HepG2 (cell line): ENCODE data around the gene GBGT1. TPM values are rescaled to one million over a fixed set of nuclear protein-coding genes. Genes with fewer than 3 reads are reported as not detected.

Experiments used
- DMAP1 ChIP-seq: IDR thresholded peaks from 2 replicates; pipeline ENCODE4 v1.6.1; 2016
- FOXA3 ChIP-seq: IDR thresholded peaks from 2 replicates; pipeline ENCODE4 v1.6.1; 2016; ENCODE audit warnings: missing genetic modification reagents, missing compliant biosample characterization
- GZF1 ChIP-seq: sonication (generic); formaldehyde crosslinking; IDR thresholded peaks from 2 replicates; pipeline ENCODE4 v1.5.1; 2020; ENCODE audit warnings: mild to moderate bottlenecking, missing genetic modification reagents
- IKZF4 ChIP-seq: sonication (generic); formaldehyde crosslinking; IDR thresholded peaks from 2 replicates; pipeline ENCODE4 v1.5.1; 2020; ENCODE audit warnings: borderline replicate concordance, mild to moderate bottlenecking, low read depth, missing genetic modification reagents; ENCODE audit errors: not compliant biosample characterization
- NONO ChIP-seq, 2 experiments: fragments of 450-650 bp in 1 of 2; sonication (generic) in 1 of 2; formaldehyde crosslinking in 1 of 2; IDR thresholded peaks in 1 of 2; conservative IDR thresholded peaks in 1 of 2; 2 replicates each; pipeline versions ENCODE4 v1.6.1 to v1.8.0; 2017 to 2022; ENCODE audit warnings: mild to moderate bottlenecking in 1 of 2, missing genetic modification reagents in 1 of 2, moderate library complexity in 1 of 2
- NRL ChIP-seq: sonication (generic); formaldehyde crosslinking; IDR thresholded peaks from 2 replicates; pipeline ENCODE4 v1.5.0; 2020; ENCODE audit warnings: missing genetic modification reagents, mild to moderate bottlenecking, moderate library complexity, borderline replicate concordance
- SALL2 ChIP-seq: sonication (generic); formaldehyde crosslinking; IDR thresholded peaks from 2 replicates; pipeline ENCODE4 v1.8.1; 2023; ENCODE audit warnings: mild to moderate bottlenecking, missing genetic modification reagents, inconsistent platforms
- YEATS2 ChIP-seq: sonication (generic); formaldehyde crosslinking; IDR thresholded peaks from 2 replicates; pipeline ENCODE4 v1.4.0; 2020; ENCODE audit warnings: missing genetic modification reagents, borderline replicate concordance
- ZNF121 ChIP-seq: sonication (generic); formaldehyde crosslinking; IDR thresholded peaks from 2 replicates; pipeline ENCODE4 v1.5.0; 2020; ENCODE audit warnings: mild to moderate bottlenecking, missing genetic modification reagents
- ZNF263 ChIP-seq: sonication (generic); formaldehyde crosslinking; IDR thresholded peaks from 2 replicates; pipeline ENCODE4 v1.4.0; 2020; ENCODE audit warnings: missing genetic modification reagents
- ZNF331 ChIP-seq: sonication (generic); formaldehyde crosslinking; IDR thresholded peaks from 2 replicates; pipeline ENCODE4 v1.4.0; 2020; ENCODE audit warnings: missing genetic modification reagents
- ZNF513 ChIP-seq: sonication (generic); formaldehyde crosslinking; conservative IDR thresholded peaks from 2 replicates; pipeline ENCODE4 v1.5.0; 2020; ENCODE audit warnings: missing genetic modification reagents
- ZNF550 ChIP-seq: sonication (generic); formaldehyde crosslinking; IDR thresholded peaks from 2 replicates; pipeline ENCODE4 v1.4.0; 2020; ENCODE audit warnings: mild to moderate bottlenecking, missing genetic modification reagents, borderline replicate concordance
- ZNF605 ChIP-seq: sonication (generic); formaldehyde crosslinking; IDR thresholded peaks from 2 replicates; pipeline ENCODE4 v1.8.0; 2022; ENCODE audit warnings: mild to moderate bottlenecking, missing genetic modification reagents
- ZNF747 ChIP-seq: sonication (generic); formaldehyde crosslinking; IDR thresholded peaks from 2 replicates; pipeline ENCODE4 v1.8.1; 2023; ENCODE audit warnings: missing genetic modification reagents, mild to moderate bottlenecking, borderline replicate concordance
- ZNF781 ChIP-seq: sonication (generic); formaldehyde crosslinking; IDR thresholded peaks from 2 replicates; pipeline ENCODE4 v1.5.1; 2020; ENCODE audit warnings: borderline replicate concordance, mild to moderate bottlenecking, missing genetic modification reagents; ENCODE audit errors: not compliant biosample characterization
- polyA plus RNA-seq, 8 experiments: library from polyadenylated mRNA; depleted of rRNA in 3 of 8; stranded (reverse) in 7 of 8; unstranded in 1 of 8; fragments of >200 nt; fragmentation: Illumina TruSeq in 4 of 8; extraction: Trizol in 4 of 8; gene quantifications; 2 replicates each; pipeline versions ENCODE4 v1.2.1 to v1.2.3, GENCODE V29; 2011 to 2016; ENCODE audit warnings: low read depth in 4 of 8, missing spikeins in 1 of 8, mixed read lengths in 1 of 8; ENCODE audit not compliant: insufficient read depth in 1 of 8
- total RNA-seq, 5 experiments: library from RNA; depleted of rRNA; stranded (reverse); fragments of >200 nt; fragmentation: Illumina TruSeq; extraction: Trizol; gene quantifications; 2 replicates each; pipeline ENCODE4 v1.2.3, GENCODE V29; 2016; ENCODE audit warnings: low read depth in 1 of 5
- TF ChIP-seq, protein P1 (sequence below): sonication (generic); formaldehyde crosslinking; IDR thresholded peaks from 2 replicates; pipeline ENCODE4 v1.4.0; 2020; ENCODE audit warnings: missing genetic modification reagents, borderline replicate concordance
- TF ChIP-seq, protein P2 (sequence below), 2 experiments: sonication (generic) in 1 of 2; formaldehyde crosslinking in 1 of 2; IDR thresholded peaks; 2 replicates each; pipeline versions ENCODE4 v1.5.1 to v1.6.1; 2011 to 2020; ENCODE audit warnings: borderline replicate concordance in 1 of 2, low read depth in 1 of 2, low read length in 1 of 2, mild to moderate bottlenecking in 1 of 2, missing genetic modification reagents in 1 of 2, moderate library complexity in 1 of 2

Gene GBGT1
- total and polyA plus RNA-seq, 2 of the 13 experiments (the other 11 are each of a cell fraction or from before 2014, with no cell fraction given) = not detected

GRCh38 chr9:133144142-133144903, 19.4 kb downstream of the GBGT1 start (continued):
- TF ChIP-seq ZNF121 (CRISPR knock-in tag) = peak; percentile 48; the same call in 1 of the 2 replicates
- TF ChIP-seq ZNF550 = no peak
- peak; percentile 85 for TF ChIP-seq FOXA3 (CRISPR knock-in tag)
- TF ChIP-seq ZNF605 = peak; percentile 74; the same call in 1 of the 2 replicates
- peak; percentile 53; the same call in 1 of the 2 replicates for TF ChIP-seq GZF1 (CRISPR knock-in tag)
- TF ChIP-seq, protein P1, sequence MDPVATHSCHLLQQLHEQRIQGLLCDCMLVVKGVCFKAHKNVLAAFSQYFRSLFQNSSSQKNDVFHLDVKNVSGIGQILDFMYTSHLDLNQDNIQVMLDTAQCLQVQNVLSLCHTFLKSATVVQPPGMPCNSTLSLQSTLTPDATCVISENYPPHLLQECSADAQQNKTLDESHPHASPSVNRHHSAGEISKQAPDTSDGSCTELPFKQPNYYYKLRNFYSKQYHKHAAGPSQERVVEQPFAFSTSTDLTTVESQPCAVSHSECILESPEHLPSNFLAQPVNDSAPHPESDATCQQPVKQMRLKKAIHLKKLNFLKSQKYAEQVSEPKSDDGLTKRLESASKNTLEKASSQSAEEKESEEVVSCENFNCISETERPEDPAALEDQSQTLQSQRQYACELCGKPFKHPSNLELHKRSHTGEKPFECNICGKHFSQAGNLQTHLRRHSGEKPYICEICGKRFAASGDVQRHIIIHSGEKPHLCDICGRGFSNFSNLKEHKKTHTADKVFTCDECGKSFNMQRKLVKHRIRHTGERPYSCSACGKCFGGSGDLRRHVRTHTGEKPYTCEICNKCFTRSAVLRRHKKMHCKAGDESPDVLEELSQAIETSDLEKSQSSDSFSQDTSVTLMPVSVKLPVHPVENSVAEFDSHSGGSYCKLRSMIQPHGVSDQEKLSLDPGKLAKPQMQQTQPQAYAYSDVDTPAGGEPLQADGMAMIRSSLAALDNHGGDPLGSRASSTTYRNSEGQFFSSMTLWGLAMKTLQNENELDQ = no peak
- peak; percentile 79; the same call in 1 of the 2 replicates for TF ChIP-seq NRL
- peak; percentile 35; the same call in 1 of the 2 replicates for TF ChIP-seq ZNF747 (CRISPR knock-in tag)
- TF ChIP-seq, protein P2, sequence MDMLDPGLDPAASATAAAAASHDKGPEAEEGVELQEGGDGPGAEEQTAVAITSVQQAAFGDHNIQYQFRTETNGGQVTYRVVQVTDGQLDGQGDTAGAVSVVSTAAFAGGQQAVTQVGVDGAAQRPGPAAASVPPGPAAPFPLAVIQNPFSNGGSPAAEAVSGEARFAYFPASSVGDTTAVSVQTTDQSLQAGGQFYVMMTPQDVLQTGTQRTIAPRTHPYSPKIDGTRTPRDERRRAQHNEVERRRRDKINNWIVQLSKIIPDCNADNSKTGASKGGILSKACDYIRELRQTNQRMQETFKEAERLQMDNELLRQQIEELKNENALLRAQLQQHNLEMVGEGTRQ (IDR thresholded peaks at IDR 0.05; ENCODE audit: low read depth, low read length) = no peak
- TF ChIP-seq, protein P2 (CRISPR knock-in tag; IDR thresholded peaks at IDR 0.05; ENCODE audit: borderline replicate concordance) = no peak
- peak; percentile 39 for TF ChIP-seq ZNF781 (CRISPR knock-in tag)
- TF ChIP-seq ZNF263 (CRISPR knock-in tag) = peak; percentile 95
- TF ChIP-seq NONO (IDR thresholded peaks at IDR 0.05) = no peak
- peak; percentile 88 for TF ChIP-seq NONO (CRISPR knock-in tag; conservative IDR thresholded peaks at IDR 0.05)
- no peak for TF ChIP-seq ZNF513
- TF ChIP-seq ZNF331 (CRISPR knock-in tag) = peak; percentile 55; the same call in 1 of the 2 replicates
- no peak for TF ChIP-seq IKZF4 (CRISPR knock-in tag)
- peak; percentile 53; the same call in 1 of the 2 replicates for TF ChIP-seq YEATS2 (CRISPR knock-in tag)
- peak; percentile 68; the same call in 1 of the 2 replicates for TF ChIP-seq DMAP1 (CRISPR knock-in tag)
- TF ChIP-seq SALL2 (CRISPR knock-in tag) = peak; percentile 89; the same call in 1 of the 2 replicates
